Superior temporal gyrus (tissue), 1 donor: Measurements from ENCODE around the gene GOLGA6L26.
"Not testable (repeated sequence)": the region's sequence is repeated elsewhere in the genome, so short reads cannot be mapped to it uniquely, and the experiment has no call there.

Experiments used
- DNase-seq: peaks from one replicate; pipeline ENCODE4 v3.0.0-alpha.2; 2016; ENCODE audit errors: extremely low spot score

GOLGA6L26 gene, protein sequence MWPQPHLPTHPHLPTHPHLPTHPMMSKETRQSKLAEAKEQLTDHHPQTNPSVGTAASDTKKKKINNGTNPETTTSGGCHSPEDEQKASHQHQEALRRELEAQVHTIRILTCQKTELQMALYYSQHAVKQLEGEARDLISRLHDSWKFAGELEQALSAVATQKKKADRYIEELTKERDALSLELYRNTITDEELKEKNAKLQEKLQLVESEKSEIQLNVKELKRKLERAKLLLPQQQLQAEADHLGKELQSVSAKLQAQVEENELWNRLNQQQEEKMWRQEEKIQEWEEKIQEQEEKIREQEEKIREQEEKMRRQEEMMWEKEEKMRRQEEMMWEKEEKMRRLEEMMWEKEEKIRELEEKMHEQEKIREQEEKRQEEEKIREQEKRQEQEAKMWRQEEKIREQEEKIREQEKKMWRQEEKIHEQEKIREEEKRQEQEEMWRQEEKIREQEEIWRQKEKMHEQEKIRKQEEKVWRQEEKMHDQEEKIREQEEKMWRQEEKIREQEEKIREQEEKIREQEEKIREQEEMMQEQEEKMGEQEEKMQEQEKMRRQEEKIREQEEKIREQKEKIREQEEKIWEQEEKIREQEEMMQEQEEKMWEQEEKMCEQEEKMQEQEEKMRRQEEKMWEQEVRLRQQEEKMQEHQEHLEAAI

DNA sequence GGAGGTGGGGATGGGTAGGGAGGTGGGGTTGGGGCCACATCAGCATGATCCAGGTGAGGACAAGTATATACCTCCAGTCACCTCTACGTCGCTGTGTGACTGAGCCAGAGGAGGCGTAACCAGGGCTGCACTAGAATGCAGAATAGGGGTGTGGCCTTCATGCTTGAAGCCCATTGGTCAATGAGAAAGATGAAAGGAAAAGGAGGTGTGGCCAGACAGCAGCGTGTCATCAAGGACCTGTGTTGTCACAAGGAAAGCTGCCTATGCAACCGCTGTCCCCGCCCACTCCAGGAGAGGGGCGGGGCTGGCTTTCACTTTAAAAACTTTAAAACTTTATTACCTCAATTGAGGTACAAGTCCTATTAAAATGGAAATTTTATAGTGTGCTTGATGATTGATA is at the start of gene GOLGA6L26:
TSS of gene GOLGA6L26 (minus strand) at position 101 of the 400 bp plus-strand sequence. CDS start at position 40, 61 bp downstream.
- not testable (repeated sequence) for DNase-seq

DNA sequence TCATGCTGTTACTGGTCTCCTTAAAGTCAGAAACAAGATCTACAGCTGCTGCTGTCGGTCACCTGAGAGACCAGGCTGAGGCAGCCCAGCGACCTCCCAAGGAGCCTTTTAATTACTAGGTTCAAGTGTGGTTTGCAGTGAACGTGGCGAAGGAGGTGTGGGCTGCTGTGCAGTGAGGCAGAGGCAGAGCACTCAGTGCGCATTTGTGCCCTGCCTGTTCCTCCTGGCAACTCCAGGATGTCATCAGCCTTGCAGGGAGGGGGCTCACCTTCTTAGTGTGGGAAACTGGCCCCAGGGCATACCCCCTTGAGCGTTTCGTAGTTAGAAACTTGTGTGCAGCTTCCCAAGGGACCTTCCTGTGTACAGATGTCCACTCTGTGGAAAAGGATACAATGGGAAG is 47.2 kb upstream of the GOLGA6L26 start:
- not testable (repeated sequence) for DNase-seq

DNA sequence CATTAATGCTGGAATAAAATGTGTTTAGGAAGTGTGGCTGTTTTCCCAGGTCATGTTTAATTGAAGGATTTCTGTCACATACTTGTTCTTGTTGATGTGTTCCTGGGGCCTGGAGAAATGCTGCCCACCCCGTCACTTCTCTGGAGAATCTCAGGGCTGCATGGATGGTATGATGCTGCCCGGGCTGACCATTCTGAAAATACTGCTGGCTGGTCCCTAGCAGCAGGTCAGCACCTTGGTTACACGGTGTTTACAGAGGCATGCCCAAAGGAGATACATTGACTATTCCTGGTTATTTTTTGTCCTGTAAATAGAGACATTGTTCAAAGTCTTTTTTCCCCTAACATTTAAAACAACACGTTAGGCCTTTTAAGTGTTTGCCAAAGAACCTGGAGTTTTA is 46.7 kb upstream of the GOLGA6L26 start:
- DNase-seq, result not testable (repeated sequence)

DNA sequence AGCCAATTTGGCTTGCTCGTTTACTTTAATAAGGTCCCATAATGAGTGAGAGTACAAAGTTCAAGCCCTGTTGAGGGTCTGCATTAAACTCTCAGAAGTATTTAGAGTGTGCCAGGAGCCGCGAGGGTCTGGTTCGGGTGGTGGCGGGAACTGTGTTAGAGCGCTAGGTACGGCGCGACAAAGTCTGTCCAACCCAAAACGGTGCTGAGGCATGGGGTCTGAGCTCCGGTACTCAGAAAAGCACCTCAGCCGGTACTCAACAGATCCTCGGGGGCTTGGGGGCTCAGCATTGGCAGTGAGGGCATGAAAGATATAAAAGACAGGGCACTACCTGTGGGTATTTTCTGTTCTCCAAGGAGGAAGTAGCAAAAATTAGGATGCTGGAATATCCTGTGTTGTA is 45.0 kb upstream of the GOLGA6L26 start:
- DNase-seq, result not testable (repeated sequence)

DNA sequence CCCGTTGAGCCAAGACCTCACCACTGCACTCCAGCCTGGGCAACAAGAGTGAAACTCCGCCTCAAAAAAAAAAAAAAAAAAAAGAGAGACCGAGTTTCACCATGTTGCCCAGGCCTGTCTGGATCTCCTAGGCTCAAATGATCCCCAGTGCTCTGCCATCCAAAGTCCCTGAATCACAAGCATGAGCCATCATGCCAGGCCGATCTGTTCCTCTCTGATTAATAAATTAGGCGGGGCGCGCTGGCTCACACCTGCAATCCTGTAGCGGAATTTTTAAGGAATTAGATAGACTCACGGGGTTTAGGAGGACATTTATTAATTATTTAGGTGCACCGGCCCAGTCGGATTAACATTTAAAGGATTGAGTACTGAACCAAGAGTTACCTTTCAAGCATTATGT is 40.2 kb upstream of the GOLGA6L26 start:
- not testable (repeated sequence) for DNase-seq

DNA sequence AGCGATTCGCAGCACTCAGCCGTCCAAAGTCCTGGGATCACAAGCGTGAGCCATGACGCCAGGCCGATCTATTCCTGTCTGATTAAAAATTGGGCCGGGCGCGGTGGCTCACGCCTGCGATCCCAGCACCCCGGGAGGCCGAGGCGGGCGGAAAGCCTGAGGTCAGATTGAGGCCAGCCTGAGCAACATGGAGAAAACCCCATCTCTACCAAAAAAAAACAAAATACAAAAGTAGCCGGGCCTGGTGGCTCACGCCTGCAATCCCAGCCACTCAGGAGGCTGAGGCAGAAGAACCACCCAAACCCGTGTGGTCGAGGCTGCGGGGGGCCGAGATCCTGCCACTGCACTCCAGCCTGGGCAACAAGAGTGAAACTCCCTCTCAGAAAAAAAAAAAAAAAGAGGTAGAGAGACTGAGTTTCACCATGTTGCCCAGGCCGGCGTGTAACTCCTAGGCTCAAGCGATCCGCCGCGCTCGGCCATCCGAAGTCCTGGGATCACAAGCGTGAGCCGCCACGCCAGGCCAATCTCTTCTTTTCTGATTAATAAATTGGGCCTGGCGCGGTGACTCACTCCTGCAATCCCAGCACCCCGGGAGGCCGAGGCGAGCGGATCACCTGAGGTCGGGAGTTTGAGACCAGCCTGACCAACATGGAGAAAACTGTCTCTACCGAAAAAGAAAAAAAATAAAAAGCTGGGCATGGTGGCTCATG is 39.0 kb upstream of the GOLGA6L26 start:
- not testable (repeated sequence) for DNase-seq

DNA sequence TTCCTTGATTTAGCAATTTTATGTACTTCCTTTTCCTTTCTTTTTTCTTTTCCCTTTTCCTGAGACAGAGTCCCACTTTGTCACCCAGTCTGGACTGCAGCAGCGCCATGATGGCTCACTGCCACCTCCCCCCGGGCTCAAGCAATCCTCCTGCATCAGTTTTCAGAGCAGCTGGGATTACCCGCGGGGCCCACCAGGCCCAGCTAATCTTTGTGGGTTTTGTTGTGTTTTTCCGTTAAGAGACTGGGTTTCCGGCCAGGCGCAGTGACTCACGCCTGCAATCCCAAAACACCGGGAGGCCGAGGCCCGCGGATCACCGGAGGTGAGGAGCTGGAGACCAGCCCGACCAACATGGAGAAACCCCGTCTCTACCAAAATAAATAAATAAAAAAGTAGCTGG is 38.3 kb upstream of the GOLGA6L26 start:
- DNase-seq, result no peak

DNA sequence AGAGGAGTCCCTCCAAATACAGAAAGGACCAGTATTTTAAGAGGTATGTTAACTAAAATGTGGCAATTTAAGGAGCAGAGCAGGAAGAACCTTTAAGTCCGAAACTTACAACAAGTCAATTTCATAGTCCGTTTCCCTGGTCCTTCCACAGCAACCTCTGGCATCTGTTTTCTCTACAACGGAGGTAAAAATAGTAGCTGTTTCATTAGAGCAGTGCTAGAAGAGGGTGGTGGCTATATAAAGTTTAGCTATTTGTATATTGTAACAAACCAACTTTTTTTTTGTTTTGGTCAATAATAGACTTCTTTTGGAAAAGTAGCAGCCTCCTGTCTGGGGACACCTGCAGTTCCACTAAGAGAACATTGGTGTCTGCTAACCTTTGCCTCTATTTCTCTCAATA is 37.9 kb upstream of the GOLGA6L26 start:
- not testable (repeated sequence) for DNase-seq

DNA sequence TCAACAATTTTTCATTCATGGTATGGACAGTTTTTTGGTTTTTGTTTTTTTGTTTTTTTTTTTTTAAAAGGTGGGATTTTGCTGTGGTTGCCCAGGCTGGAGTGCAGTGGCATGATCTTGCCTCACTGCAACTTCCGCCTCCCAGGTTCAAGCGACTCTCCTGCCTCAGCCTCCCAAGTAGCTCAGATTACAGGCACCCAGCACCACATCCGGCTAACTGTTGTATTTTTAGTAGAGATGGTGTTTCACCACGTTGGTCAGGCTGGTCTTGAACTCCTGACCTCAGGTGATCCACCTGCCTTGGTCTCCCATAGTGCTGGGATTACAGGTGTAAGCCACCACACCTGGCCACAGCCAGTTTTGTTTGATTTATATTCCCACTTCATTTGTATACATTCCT is 37.1 kb upstream of the GOLGA6L26 start:
- DNase-seq, result not testable (repeated sequence)

DNA sequence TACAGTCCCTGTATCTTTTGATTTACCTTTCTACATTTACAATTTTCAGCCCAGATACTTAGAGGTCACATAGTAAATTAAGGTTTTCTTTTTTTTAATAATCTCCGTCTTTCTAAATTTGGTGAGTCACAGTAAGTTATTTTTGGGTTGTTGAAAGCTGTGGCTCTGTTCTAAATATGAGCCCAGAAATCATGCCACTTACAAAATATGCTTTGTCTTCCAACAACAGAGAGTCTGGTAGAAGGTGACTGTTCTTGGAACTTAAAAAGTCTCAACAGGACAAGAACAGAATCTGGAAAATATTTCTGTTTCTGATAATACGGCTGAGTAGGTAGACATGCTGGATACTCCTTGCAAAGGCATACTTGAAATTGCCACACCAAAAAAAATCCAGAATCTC is 36.6 kb upstream of the GOLGA6L26 start:
- DNase-seq, result no peak

DNA sequence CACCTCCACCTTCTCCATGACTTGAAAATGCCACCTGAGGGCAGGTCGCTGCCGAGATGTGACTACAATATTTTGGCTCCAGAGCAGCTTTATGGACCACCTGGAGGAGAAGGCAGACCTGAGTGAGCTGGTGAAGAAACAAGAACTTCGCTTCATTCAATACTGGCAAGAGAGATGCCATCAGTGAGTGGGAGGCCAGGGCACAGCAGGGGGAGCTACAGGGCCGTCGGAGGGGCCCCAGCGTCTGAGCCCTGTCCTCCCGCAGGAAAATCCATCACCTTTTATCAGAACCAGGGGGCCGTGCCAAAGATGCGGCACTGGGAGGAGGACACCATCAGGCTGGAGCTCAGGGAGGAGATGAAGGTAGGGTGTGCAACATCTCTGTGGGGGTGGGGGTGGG is 30.3 kb upstream of the GOLGA6L26 start:
- not testable (repeated sequence) for DNase-seq

DNA sequence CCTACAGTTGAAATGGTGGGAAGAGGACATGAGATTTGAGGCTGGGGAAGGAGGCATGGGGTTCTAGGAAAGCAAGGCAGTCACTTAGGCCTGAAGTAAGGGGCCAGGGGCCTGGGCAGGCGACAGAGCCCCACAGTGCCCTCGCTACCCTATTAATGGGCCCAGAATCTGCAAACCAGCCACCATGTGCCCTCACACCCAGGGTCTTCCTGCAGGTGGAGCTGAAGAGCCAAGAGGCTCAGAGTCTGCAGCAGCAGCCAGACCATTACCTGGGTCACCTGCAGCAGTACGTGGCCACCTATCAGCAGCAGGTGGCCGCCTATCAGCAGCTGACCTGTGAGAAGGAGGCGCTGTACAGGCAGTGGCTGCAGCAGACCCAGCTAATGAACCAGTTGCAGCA is 28.6 kb upstream of the GOLGA6L26 start:
- DNase-seq, result not testable (repeated sequence)

DNA sequence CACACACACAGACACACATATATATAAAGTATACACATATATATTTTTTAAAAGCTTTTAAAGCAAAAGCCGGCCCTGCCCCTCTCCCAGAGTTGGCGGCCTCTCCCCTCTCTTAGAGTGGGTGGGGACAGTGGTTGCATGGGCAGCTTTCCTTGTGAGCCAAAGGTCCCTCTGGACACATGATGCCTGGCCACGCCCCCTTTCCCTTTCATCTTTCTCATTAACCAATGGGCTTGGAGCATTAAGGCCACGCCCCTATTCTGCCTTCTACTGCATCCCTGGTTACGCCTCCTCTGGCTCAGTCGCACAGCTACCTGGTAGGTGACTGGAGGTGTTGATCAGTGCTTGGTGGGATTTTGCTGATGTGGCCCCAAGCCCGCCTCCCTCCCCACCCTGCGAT is 20.5 kb upstream of the GOLGA6L26 start, which contains the start of gene GOLGA8S:
TSS of gene GOLGA8S (plus strand) at position 301 of the 400 bp plus-strand sequence. CDS start at position 363, 62 bp downstream.
- not testable (repeated sequence) for DNase-seq

DNA sequence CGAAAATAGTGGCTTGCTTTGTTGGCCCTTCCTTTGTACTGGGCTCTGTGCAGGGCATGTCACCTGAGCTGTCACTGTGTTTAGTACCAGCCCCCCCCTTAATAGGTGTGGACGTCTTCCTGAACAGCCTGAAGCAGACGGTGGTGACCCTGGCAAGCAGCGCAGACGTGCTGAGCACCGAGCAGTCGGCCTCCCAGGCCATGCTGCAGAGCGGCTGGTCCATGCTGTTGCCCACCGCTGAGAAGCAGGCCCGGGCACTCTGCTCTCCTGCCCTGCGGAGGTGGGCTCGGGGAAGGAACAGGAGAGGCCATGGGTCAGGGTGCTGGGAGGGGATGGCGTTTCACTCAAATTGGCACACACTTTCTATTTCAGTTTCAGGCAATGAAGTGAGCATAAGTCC is 22.8 kb downstream of the GOLGA6L26 start:
- DNase-seq, result not testable (repeated sequence)

DNA sequence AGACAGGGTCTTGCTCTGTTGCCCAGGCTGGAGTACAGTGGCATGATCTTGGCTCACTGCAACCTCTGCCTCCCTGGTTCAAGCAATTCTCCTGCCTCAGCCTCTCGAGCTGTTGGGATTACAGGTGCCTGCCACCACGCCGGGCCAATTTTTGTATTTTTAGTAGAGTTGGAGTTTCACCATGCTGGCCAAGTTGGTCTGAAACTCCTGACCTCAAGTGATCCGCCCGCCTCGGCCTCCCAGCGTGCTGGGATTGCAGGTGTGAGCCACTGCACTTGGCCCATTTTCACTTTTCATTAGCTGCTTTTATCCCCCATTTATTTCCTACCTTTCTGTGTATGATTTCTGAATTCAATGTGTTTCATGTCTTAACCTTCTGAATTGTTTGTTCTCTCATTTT is 28.1 kb downstream of the GOLGA6L26 start:
- DNase-seq, result not testable (repeated sequence)

DNA sequence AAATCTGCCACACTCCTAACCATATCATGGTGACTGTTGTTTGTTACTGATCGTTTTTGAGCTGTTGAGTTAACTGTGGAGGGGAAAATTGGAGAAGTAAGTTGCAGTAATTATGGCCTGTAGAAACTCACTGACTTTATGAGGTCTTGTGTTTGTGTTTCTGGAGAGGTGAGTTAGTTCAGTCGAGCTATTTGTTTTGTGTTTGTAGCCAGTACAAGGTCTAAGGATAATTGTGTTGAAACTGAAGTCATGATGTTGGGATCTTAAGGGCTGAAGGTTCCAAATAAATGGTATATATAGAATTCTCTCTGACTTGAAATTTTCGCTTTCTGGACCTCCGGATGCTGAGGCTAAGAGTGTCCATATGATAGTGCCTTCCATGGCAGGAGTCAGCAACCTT is 29.2 kb downstream of the GOLGA6L26 start:
- not testable (repeated sequence) for DNase-seq

DNA sequence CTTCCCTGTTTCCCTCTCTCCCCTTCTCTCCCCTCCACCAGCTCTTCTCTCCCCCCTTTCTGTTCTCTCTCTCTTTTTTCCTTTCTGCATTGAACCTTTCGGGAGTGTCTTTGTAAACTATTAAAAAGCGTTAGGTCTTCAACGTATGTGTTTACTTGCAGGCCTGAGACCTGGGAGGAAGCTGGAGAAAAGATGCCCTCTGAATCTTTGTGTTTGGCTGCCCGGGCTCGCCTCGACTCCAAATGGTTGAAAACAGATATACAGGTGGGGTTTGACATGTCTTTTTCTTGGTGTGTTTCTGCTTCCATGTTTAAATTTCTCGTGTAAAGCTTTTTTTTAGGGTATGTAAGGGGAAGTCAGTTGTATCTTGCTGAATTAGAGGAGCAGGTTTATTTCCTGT is 29.7 kb downstream of the GOLGA6L26 start:
- DNase-seq, result not testable (repeated sequence)

DNA sequence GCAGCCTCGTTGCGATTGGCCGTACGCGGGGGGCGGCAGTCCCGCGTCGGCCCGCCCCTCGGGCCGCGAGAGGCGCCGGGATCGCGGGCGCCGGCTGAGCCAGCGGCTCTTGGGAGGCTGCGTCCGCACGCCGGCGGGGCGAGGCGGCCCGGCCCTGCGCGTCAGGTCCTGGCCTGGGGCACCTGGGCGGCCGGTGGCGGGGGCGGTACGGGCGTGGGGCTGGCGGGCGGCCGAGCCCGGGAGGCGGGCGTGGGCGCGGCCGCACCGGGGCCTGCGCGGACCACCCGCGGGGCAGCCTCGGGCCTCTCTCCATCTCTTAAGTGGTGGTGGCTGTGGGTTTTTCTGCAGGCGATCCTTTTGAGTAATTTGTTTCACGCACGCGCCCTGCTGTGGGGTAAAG is 30.3 kb downstream of the GOLGA6L26 start:
- not testable (repeated sequence) for DNase-seq

DNA sequence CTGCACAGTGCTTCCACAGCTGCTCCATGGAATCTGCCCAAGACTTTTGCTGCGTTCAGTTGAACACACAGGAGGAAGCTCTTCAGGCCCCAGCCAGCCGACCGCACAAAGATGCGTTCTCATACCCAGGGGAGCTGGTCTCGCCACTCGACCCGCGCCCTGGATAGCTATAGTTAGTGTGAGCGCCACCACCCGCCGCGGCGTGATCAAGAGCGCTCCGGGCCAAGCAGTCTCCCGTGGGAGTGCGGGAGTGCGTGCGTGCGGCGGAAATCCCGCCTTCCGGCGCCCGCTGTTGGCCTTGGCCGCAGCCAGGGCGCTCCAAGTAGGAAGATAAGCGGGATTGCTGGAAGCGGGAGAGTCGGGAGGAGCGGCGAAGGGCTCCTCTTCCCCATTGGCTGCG is 30.8 kb downstream of the GOLGA6L26 start:
- not testable (repeated sequence) for DNase-seq
